Activated CD4-positive, alpha-beta T cell treated with anti-CD3 and anti-CD28 coated beads, Interleukin-2, amount 10 ng/mL, durations not matched to agents 7 days and 5 days (primary cell): ENCODE measurements around the gene CDX1. TPM values are rescaled to one million over a fixed set of nuclear protein-coding genes. Genes with fewer than 3 reads are reported as not detected.

ENCODE experiments used
- CTCF ChIA-PET: fragments of 350-600 bp; sonication (Branson Sonifier 250); formaldehyde crosslinking; loops from one replicate; lab custom pipeline; 2021; ENCODE audit warnings: antibody characterized with exemption; lab: Charles Lee
- POLR2A ChIA-PET: fragments of 350-600 bp; sonication (Branson Sonifier 250); formaldehyde crosslinking; loops from one replicate; lab custom pipeline; 2021; ENCODE audit warnings: antibody characterized with exemption; lab: Charles Lee
- DNase-seq: peaks from one replicate; pipeline ENCODE4 v3.0.0-alpha.2; 2020
- H3K27ac Mint-ChIP-seq: one replicate; pipeline ENCODE4 v1.8.0; 2021; ENCODE audit warnings: mild to moderate bottlenecking, moderate library complexity, mixed read lengths
- H3K27me3 Mint-ChIP-seq: one replicate; pipeline ENCODE4 v1.8.0; 2021; ENCODE audit warnings: mixed read lengths
- H3K36me3 Mint-ChIP-seq: one replicate; pipeline ENCODE4 v1.8.0; 2021; ENCODE audit warnings: low read depth, mixed read lengths
- H3K4me1 Mint-ChIP-seq: one replicate; pipeline ENCODE4 v1.8.0; 2021; ENCODE audit warnings: mixed read lengths
- H3K4me3 Mint-ChIP-seq: one replicate; pipeline ENCODE4 v1.8.0; 2021; ENCODE audit warnings: mild to moderate bottlenecking, moderate library complexity, mixed read lengths
- H3K9me3 Mint-ChIP-seq: one replicate; pipeline ENCODE4 v1.8.0; 2021; ENCODE audit warnings: mixed read lengths
- total RNA-seq, 2 experiments: library from RNA; stranded (reverse); gene quantifications; one replicate each; pipeline ENCODE4 v1.2.3, GENCODE V29; 2021

Gene CDX1
- total RNA-seq, 2 experiments from 2014 or later = not detected

DNA sequence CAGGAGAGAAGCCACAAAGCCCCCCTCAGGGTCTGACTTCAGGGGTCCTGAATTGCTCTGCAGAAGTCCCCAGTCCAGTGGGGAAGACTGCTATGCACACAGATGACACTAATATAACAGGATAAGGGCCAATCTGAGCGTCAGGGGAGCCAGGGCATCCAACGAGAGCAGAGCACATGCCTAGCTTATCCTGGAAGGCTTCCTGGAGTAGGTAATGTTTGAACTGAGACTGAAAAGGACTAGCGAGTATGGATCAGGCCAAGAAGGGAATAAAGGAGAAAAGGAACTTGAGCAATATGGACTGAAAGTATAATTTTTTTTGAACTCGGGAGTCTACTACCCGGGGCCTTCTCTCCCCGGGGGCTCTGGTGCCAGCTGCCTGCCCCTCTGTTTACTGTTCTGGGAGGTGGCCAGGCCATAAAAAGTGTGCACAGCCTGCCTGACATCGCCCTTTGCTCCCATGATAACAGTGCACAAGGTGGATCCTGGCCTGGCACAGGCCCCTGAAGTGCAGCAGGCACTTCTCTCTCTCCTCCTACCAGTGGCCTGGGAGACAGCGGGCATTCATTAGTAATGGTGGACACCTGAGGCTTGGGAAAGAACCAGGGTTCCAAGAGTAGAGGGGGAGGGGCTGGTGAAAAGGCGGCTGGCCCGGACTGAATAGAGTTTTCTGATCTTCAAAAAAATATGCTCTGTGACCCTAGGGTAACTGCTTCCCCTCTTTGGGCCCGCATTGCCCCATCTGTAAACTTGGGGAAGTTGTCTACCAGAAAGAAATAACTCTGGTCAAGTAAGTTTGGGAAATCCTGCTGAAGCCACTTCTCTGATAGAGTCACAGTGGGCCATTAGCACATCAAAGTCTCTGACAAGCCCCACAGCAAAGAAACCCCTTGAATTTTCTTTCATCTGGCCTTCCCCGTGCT is 18.7 kb downstream of the CDX1 start:
- CTCF ChIA-PET = interaction anchor here (1.3 kb wide), 1 partner anchor 9 kb away, joined by 3 read pairs; no protein-coding TSS in a partner anchor
- H3K9me3 Mint-ChIP-seq = no peaks in the 10 kb centered on the region
- no peaks in the 10 kb centered on the region for H3K4me1 Mint-ChIP-seq
- H3K4me3 Mint-ChIP-seq = no peak overlapping the region
- no peak overlapping the region for H3K27ac Mint-ChIP-seq
- POLR2A ChIA-PET = no interaction called here
- H3K27me3 Mint-ChIP-seq = peaks cover 22% of the 10 kb centered on the region
- no peak for DNase-seq
- H3K36me3 Mint-ChIP-seq = no peaks in the 10 kb centered on the region

- Mint-ChIP-seq H3K4me3 (no peak overlapping the region), H3K27ac (no peak overlapping the region), H3K36me3 (no peaks in the 10 kb centered on the region), H3K4me1 (no peaks in the 10 kb centered on the region), H3K9me3 (no peaks in the 10 kb centered on the region), H3K27me3 (peaks cover 30% of the 10 kb centered on the region)
- CTCF ChIA-PET = interaction anchor here (0.9 kb wide), 1 partner anchor 18 kb away, joined by 3 read pairs; no protein-coding TSS in a partner anchor
- no peak for DNase-seq
- POLR2A ChIA-PET = no interaction called here
Observed at GRCh38 chr5:150186137-150186536, 19.6 kb downstream of the CDX1 start.

- ChIA-PET POLR2A (no interaction called here), CTCF (interaction anchor here (0.9 kb wide), 1 partner anchor 19 kb away, joined by 3 read pairs; no protein-coding TSS in a partner anchor)
- Mint-ChIP-seq H3K36me3 (no peaks in the 10 kb centered on the region), H3K27me3 (peaks cover 36% of the 10 kb centered on the region), H3K4me3 (no peak overlapping the region), H3K4me1 (no peaks in the 10 kb centered on the region), H3K27ac (no peak overlapping the region), H3K9me3 (no peaks in the 10 kb centered on the region)
- no peak for DNase-seq
Observed at GRCh38 chr5:150186897-150187296, 20.3 kb downstream of the CDX1 start.

GRCh38 chr5:150188146-150188842 is 21.7 kb downstream of the CDX1 start:
- Mint-ChIP-seq H3K36me3 (no peaks in the 10 kb centered on the region), H3K9me3 (no peaks in the 10 kb centered on the region), H3K4me1 (no peaks in the 10 kb centered on the region), H3K4me3 (no peak overlapping the region), H3K27me3 (peaks cover 39% of the 10 kb centered on the region), H3K27ac (peak overlapping the region; percentile 25)
- ChIA-PET CTCF (interaction anchor here (0.8 to 1.2 kb wide), 3 partner anchors 10 to 25 kb away, joined by 3 to 6 read pairs (median 3); no protein-coding TSS in a partner anchor), POLR2A (no interaction called here)
- no peak for DNase-seq

DNA sequence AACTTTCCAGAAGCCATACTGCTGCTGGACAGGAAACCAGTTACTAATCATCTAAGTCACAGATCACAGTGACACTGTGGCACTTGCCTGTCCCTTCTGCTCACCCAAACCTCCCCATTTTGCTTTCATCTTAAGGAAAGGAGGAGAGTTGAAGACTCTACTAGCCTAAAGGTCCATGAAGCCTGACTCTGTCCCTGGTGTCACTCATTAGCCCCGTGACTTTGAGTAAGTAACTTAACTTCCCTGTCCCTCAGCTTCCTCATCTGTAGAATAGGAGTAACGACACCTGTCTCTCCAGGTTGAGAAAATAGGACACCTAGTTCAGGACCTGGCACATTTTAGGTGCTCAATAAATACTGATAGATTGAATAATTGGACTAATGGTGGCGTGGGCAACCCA is 22.7 kb downstream of the CDX1 start:
- no peak overlapping the region for H3K27ac Mint-ChIP-seq
- H3K4me1 Mint-ChIP-seq = no peaks in the 10 kb centered on the region
- no peak for DNase-seq
- no peaks in the 10 kb centered on the region for H3K9me3 Mint-ChIP-seq
- H3K27me3 Mint-ChIP-seq = peaks cover 43% of the 10 kb centered on the region
- H3K4me3 Mint-ChIP-seq = no peak overlapping the region
- ChIA-PET POLR2A (no interaction called here), CTCF (interaction anchor here (0.8 to 1.0 kb wide), 2 partner anchors 13 to 26 kb away, joined by 3 read pairs; no protein-coding TSS in a partner anchor)
- no peaks in the 10 kb centered on the region for H3K36me3 Mint-ChIP-seq

DNA sequence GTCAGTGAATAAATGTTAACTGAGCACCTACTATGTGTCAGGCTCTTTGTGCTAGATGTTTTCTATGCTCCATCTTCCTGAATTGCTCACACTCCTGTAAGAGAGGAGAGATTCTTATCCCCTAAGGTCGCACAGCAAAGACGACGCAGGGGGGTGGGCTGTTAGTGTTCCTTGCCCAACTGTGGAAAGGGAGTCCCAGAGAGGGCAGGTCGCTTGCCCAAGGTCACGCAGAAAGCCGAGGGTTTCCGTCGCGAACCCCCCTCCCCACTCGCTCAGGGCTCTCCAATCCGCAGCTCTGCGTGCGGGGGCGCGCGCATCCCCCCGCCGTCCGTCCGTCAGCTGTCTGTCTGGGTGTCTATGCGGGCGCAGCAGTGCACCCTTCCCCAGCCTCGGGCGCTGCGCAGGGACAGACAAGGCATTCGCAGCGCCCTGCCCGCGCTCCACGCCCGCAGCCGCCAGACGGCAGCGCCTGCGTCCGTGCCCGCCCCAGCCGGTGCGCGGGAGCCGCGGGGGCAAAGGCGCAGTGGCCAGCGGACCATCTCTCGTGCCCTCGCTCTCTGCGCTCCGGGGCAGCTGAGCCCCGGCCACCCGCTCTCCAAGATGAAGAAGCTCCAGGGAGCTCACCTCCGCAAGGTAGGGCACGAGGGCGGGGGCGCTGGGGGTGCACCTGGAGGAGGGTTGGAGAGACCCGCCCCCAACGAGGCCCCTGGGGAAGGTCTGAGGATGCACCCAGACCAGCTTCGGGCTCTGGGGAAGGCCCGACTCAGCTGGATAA is 23.3 kb downstream of the CDX1 start, which contains the start of gene SLC6A7:
Gene SLC6A7 (plus strand): TSS at position 335 of the 775 bp plus-strand sequence. CDS start 266 bp downstream, at position 601.
- DNase-seq = no peak
- Mint-ChIP-seq H3K9me3 (no peaks in the 10 kb centered on the region), H3K27ac (no peak within 1 kb of the TSS), H3K36me3 (no peaks in the 10 kb centered on the region), H3K4me1 (no peaks in the 10 kb centered on the region), H3K4me3 (no peak within 1 kb of the TSS), H3K27me3 (peaks cover 43% of the 10 kb centered on the region)
- CTCF ChIA-PET = interaction anchor here (1.0 kb wide), 1 partner anchor 14 kb away, joined by 3 read pairs; no protein-coding TSS in a partner anchor
- POLR2A ChIA-PET = no interaction called here

DNA sequence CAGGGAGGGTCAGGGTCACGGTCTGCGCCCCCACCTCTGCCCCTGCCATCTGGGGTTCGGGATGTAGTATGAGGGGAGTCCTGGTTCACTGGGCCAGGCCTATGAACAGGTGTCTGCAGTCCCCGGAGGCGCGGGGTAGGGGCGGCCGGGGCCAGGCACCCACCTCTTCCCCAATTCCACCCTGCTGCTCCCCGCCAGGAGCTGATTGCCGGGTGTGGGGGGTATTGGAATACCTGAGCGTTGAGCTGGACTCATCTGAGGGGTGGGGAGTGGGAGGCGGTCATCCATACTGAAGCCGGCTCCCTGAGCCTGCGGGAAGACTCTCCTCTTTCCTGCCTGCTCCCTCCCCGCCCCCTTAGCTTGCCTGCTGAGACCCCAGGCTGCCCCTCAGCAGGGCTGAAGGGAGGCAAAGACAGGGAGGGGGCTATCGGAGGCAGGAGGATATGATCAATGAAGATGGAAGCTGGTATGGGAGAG is 24.0 kb downstream of the CDX1 start:
- no peaks in the 10 kb centered on the region for H3K4me1 Mint-ChIP-seq
- H3K27ac Mint-ChIP-seq = no peak overlapping the region
- peaks cover 43% of the 10 kb centered on the region for H3K27me3 Mint-ChIP-seq
- no peaks in the 10 kb centered on the region for H3K36me3 Mint-ChIP-seq
- H3K4me3 Mint-ChIP-seq = no peak overlapping the region
- ChIA-PET CTCF (interaction anchor here (1.0 kb wide), 1 partner anchor 15 kb away, joined by 3 read pairs; no protein-coding TSS in a partner anchor), POLR2A (no interaction called here)
- no peak for DNase-seq
- H3K9me3 Mint-ChIP-seq = no peaks in the 10 kb centered on the region

DNA sequence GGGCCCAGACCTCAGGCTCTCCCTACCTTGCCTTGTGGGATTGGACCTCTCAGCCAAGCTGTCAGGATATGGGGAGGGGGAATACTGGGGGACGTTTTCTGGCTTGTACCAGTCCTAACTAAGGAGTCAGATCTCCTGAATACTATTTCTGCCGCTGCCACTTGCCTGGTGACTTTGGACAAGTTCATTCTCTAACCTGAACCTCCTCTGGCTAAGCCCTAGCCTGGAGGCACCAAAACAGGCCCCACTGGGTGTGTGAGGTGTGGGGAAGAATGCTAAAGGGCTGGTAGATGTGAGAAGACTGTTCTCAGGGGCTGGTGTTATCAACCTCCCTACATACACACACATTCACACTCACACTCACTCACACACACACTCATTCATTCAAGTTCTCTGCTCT is 24.4 kb downstream of the CDX1 start:
- no peak overlapping the region for H3K27ac Mint-ChIP-seq
- peaks cover 43% of the 10 kb centered on the region for H3K27me3 Mint-ChIP-seq
- H3K4me3 Mint-ChIP-seq = no peak overlapping the region
- no peaks in the 10 kb centered on the region for H3K4me1 Mint-ChIP-seq
- ChIA-PET POLR2A (no interaction called here), CTCF (no interaction called here)
- no peaks in the 10 kb centered on the region for H3K36me3 Mint-ChIP-seq
- no peaks in the 10 kb centered on the region for H3K9me3 Mint-ChIP-seq
- no peak for DNase-seq

DNA sequence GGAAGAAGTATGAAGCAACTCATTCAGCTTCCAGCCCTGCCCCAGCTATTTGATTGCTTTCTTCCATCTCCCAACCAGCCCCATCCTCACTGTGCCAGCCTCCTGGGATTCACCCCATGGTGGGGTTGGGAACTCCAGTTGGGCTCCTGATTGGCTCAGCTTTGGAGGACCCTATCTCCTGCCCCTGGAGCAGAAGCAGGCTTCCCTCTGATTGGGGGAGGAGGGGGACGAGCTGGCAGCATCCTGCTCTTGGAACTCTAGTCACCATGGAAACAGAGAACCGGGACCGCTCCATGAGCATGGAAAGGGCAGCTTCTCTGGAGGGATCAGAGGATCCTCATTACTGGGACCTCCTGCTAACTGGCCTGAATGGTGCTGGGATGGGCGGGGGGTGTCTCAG is 25.9 kb downstream of the CDX1 start:
- DNase-seq = no peak
- no peaks in the 10 kb centered on the region for H3K4me1 Mint-ChIP-seq
- ChIA-PET POLR2A (no interaction called here), CTCF (interaction anchor here (0.7 kb wide), 1 partner anchor 34 kb away, joined by 3 read pairs; no protein-coding TSS in a partner anchor)
- no peak overlapping the region for H3K4me3 Mint-ChIP-seq
- H3K27ac Mint-ChIP-seq = no peak overlapping the region
- peaks cover 37% of the 10 kb centered on the region for H3K27me3 Mint-ChIP-seq
- no peaks in the 10 kb centered on the region for H3K36me3 Mint-ChIP-seq
- H3K9me3 Mint-ChIP-seq = no peaks in the 10 kb centered on the region

DNA sequence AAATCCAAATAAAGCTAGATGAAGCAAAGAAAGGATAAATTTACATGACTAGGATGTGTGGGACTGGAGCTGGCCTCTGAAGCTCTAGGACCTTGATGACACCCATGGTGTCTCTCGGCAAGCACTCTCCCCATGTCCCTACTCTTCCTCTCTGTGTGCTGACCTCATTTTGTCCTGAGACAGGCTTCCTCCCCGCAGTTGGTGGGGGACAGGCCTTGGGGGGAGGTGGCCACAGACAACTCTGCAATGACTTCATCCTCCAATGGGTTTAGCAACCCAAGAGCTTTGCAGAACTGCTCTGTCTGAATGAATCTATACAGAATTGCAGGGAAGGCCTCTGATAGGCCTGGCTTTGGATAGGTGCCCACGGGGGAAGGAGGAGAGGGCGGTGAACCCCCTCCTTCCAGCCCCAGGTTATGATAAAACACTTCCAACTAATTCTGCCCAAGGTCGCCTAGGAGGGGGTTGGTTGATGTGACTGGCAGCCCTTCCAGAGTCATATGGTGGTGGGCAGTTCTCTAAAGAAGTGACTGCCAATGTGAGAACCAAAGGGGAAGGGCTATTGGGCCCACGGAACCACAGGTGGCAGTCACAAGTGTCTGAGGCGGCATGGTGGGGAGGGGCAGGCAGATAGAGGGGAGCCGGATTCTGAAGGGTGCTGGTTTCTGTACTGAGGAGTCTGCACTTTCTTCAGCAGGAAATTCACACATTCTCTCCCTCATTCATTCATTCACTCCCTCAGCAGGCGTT is 29.3 kb downstream of the CDX1 start:
- Mint-ChIP-seq H3K4me1 (no peaks in the 10 kb centered on the region), H3K36me3 (no peaks in the 10 kb centered on the region), H3K4me3 (no peak overlapping the region), H3K27me3 (peaks cover 20% of the 10 kb centered on the region), H3K27ac (no peak overlapping the region), H3K9me3 (no peaks in the 10 kb centered on the region)
- no peak for DNase-seq
- ChIA-PET POLR2A (no interaction called here), CTCF (no interaction called here)

- Mint-ChIP-seq H3K4me3 (no peak overlapping the region), H3K36me3 (no peaks in the 10 kb centered on the region), H3K9me3 (no peaks in the 10 kb centered on the region), H3K4me1 (no peaks in the 10 kb centered on the region), H3K27me3 (peaks cover 15% of the 10 kb centered on the region), H3K27ac (no peak overlapping the region)
- POLR2A ChIA-PET = no interaction called here
- CTCF ChIA-PET = no interaction called here
- no peak for DNase-seq
Observed at GRCh38 chr5:150196514-150196913, 29.9 kb downstream of the CDX1 start.

GRCh38 chr5:150196986-150197385 is 30.4 kb downstream of the CDX1 start:
- ChIA-PET POLR2A (no interaction called here), CTCF (no interaction called here)
- H3K9me3 Mint-ChIP-seq = no peaks in the 10 kb centered on the region
- no peak overlapping the region for H3K4me3 Mint-ChIP-seq
- peaks cover 11% of the 10 kb centered on the region for H3K27me3 Mint-ChIP-seq
- no peak overlapping the region for H3K27ac Mint-ChIP-seq
- DNase-seq = no peak
- no peaks in the 10 kb centered on the region for H3K36me3 Mint-ChIP-seq
- H3K4me1 Mint-ChIP-seq = no peaks in the 10 kb centered on the region
